IPS-15b (cell line): ENCODE data around the gene SPP1.
"Not testable (repeated sequence)": the region's sequence is repeated elsewhere in the genome, so short reads cannot be mapped to it uniquely, and the experiment has no call there.

Experiments
- H3K27me3 ChIP-seq: one replicate; pipeline ENCODE4 v1.6.1; 2013; ENCODE audit warnings: low read length; ENCODE audit not compliant: control insufficient read depth, insufficient read depth
- H3K36me3 ChIP-seq: one replicate; pipeline ENCODE4 v1.6.1; 2013; ENCODE audit warnings: low read length; ENCODE audit not compliant: control insufficient read depth, insufficient read depth
- H3K4me1 ChIP-seq: one replicate; pipeline ENCODE4 v1.6.1; 2013; ENCODE audit warnings: mild to moderate bottlenecking, low read length; ENCODE audit not compliant: control insufficient read depth, insufficient read depth
- H3K4me3 ChIP-seq: one replicate; pipeline ENCODE4 v1.5.1; 2013; ENCODE audit warnings: low read depth, low read length
- H3K9ac ChIP-seq: one replicate; pipeline ENCODE4 v1.6.1; 2013; ENCODE audit warnings: low read depth, mild to moderate bottlenecking, low read length
- H3K9me3 ChIP-seq: one replicate; pipeline ENCODE4 v1.6.1; 2013; ENCODE audit warnings: mild to moderate bottlenecking, low read length; ENCODE audit not compliant: control insufficient read depth, insufficient read depth

SPP1 gene

GRCh38 chr4:87975466-87975865, at the start of gene SPP1:
TSS of gene SPP1 (plus strand) at chr4:87975714. CDS start at chr4:87976896, 1,182 bp downstream.
- Histone ChIP-seq H3K4me3 (peak within 1 kb of the TSS; percentile 30), H3K36me3 (no peaks in the 10 kb centered on the region), H3K9ac (no peak within 1 kb of the TSS), H3K9me3 (no peaks in the 10 kb centered on the region), H3K4me1 (peaks cover 8% of the 10 kb centered on the region), H3K27me3 (no peaks in the 10 kb centered on the region)

- Histone ChIP-seq H3K4me3 (no peak overlapping the region), H3K9me3 (no peaks in the 10 kb centered on the region), H3K4me1 (no peaks in the 10 kb centered on the region), H3K36me3 (peaks cover 4% of the 10 kb centered on the region), H3K9ac (no peak overlapping the region), H3K27me3 (no peaks in the 10 kb centered on the region)
These were observed 48.9 kb upstream of the SPP1 start for GRCh38 chr4:87926554-87927098.

GRCh38 chr4:87930629-87931028, 44.9 kb upstream of the SPP1 start:
- H3K4me3 ChIP-seq = no peak overlapping the region
- no peaks in the 10 kb centered on the region for H3K27me3 ChIP-seq
- H3K9ac ChIP-seq = no peak overlapping the region
- no peaks in the 10 kb centered on the region for H3K4me1 ChIP-seq
- H3K9me3 ChIP-seq = no peaks in the 10 kb centered on the region
- no peaks in the 10 kb centered on the region for H3K36me3 ChIP-seq

- Histone ChIP-seq H3K36me3 (no peaks in the 10 kb centered on the region), H3K27me3 (no peaks in the 10 kb centered on the region), H3K4me1 (no peaks in the 10 kb centered on the region), H3K4me3 (no peak overlapping the region), H3K9ac (no peak overlapping the region), H3K9me3 (no peaks in the 10 kb centered on the region)
These were observed 43.6 kb upstream of the SPP1 start for GRCh38 chr4:87931932-87932331.

GRCh38 chr4:87932718-87933141, 42.8 kb upstream of the SPP1 start:
- Histone ChIP-seq H3K4me3 (no peak overlapping the region), H3K9me3 (no peaks in the 10 kb centered on the region), H3K27me3 (no peaks in the 10 kb centered on the region), H3K9ac (no peak overlapping the region), H3K36me3 (no peaks in the 10 kb centered on the region), H3K4me1 (no peaks in the 10 kb centered on the region)

- Histone ChIP-seq H3K4me3 (no peak overlapping the region), H3K9me3 (no peaks in the 10 kb centered on the region), H3K36me3 (no peaks in the 10 kb centered on the region), H3K27me3 (no peaks in the 10 kb centered on the region), H3K4me1 (no peaks in the 10 kb centered on the region), H3K9ac (no peak overlapping the region)
These were observed 42.2 kb upstream of the SPP1 start for GRCh38 chr4:87933337-87933736.

- Histone ChIP-seq H3K4me1 (no peaks in the 10 kb centered on the region), H3K4me3 (no peak overlapping the region), H3K9ac (no peak overlapping the region), H3K27me3 (no peaks in the 10 kb centered on the region), H3K36me3 (no peaks in the 10 kb centered on the region), H3K9me3 (no peaks in the 10 kb centered on the region)
These were observed 41.3 kb upstream of the SPP1 start for GRCh38 chr4:87934157-87934704.

- H3K9ac ChIP-seq = no peak overlapping the region
- no peaks in the 10 kb centered on the region for H3K27me3 ChIP-seq
- H3K36me3 ChIP-seq = no peaks in the 10 kb centered on the region
- H3K4me1 ChIP-seq = no peaks in the 10 kb centered on the region
- H3K9me3 ChIP-seq = no peaks in the 10 kb centered on the region
- H3K4me3 ChIP-seq = no peak overlapping the region
These were observed 40.5 kb upstream of the SPP1 start for GRCh38 chr4:87934973-87935372.

- H3K4me1 ChIP-seq, H3K9me3 ChIP-seq, H3K27me3 ChIP-seq, H3K36me3 ChIP-seq: not testable (repeated sequence)
- peak overlapping the region; percentile 4 for H3K9ac ChIP-seq
- H3K4me3 ChIP-seq = peak overlapping the region; percentile 30
These were observed 39.6 kb upstream of the SPP1 start for GRCh38 chr4:87935954-87936353.

GRCh38 chr4:87937523-87937922, 38.0 kb upstream of the SPP1 start:
- Histone ChIP-seq H3K36me3 (no peaks in the 10 kb centered on the region), H3K9me3 (no peaks in the 10 kb centered on the region), H3K27me3 (no peaks in the 10 kb centered on the region), H3K9ac (no peak overlapping the region), H3K4me1 (peaks cover 3% of the 10 kb centered on the region), H3K4me3 (no peak overlapping the region)

GRCh38 chr4:87938746-87939145, 36.8 kb upstream of the SPP1 start:
- H3K27me3 ChIP-seq = no peaks in the 10 kb centered on the region
- no peak overlapping the region for H3K9ac ChIP-seq
- H3K4me1 ChIP-seq = peaks cover 3% of the 10 kb centered on the region
- no peaks in the 10 kb centered on the region for H3K9me3 ChIP-seq
- H3K36me3 ChIP-seq = no peaks in the 10 kb centered on the region
- H3K4me3 ChIP-seq = no peak overlapping the region

GRCh38 chr4:87939978-87940690, 35.4 kb upstream of the SPP1 start:
- Histone ChIP-seq H3K4me1 (peaks cover 3% of the 10 kb centered on the region), H3K36me3 (no peaks in the 10 kb centered on the region), H3K9me3 (no peaks in the 10 kb centered on the region), H3K4me3 (no peak overlapping the region), H3K27me3 (no peaks in the 10 kb centered on the region), H3K9ac (no peak overlapping the region)
